ENCODE data around the gene KCNN3. TPM values are rescaled to one million over a fixed set of nuclear protein-coding genes. Genes with fewer than 3 reads are reported as not detected.

The KCNN3 gene
- total RNA-seq, 2 experiments from 2014 or later = 0.11 TPM; not detected in 1

GRCh38 chr1:154862907-154863306, 7.2 kb downstream of the KCNN3 start:
- peak overlapping the region; percentile 9 for H3K27ac Mint-ChIP-seq
- peaks cover 33% of the 10 kb centered on the region for H3K4me1 Mint-ChIP-seq (ENCODE audit: low read depth)
- CTCF ChIA-PET = interaction anchor here (1.2 to 1.5 kb wide), 4 partner anchors 14 to 193 kb away, joined by 3 to 4 read pairs (median 3); no protein-coding TSS in a partner anchor
- POLR2A ChIA-PET = no interaction called here
- no peak overlapping the region for H3K4me3 Mint-ChIP-seq
- H3K27me3 Mint-ChIP-seq = peaks cover 8% of the 10 kb centered on the region
- H3K9me3 Mint-ChIP-seq = no peaks in the 10 kb centered on the region
- ATAC-seq (no peak), DNase-seq (no peak)
- H3K36me3 Mint-ChIP-seq (ENCODE audit: low read depth) = no peaks in the 10 kb centered on the region
- intact Hi-C loops (cut with micrococcal nuclease) = no loop called here
- no peak for TF ChIP-seq CTCF (IDR thresholded peaks at IDR 0.05)

- H3K9me3 Mint-ChIP-seq = no peaks in the 10 kb centered on the region
- no peak for ATAC-seq
- DNase-seq = no peak
- no peaks in the 10 kb centered on the region for H3K36me3 Mint-ChIP-seq (ENCODE audit: low read depth)
- peaks cover 41% of the 10 kb centered on the region for H3K4me1 Mint-ChIP-seq (ENCODE audit: low read depth)
- POLR2A ChIA-PET = interaction anchor here (0.9 to 1.3 kb wide), 3 partner anchors 10 to 12 kb away, joined by 4 read pairs; no protein-coding TSS in a partner anchor
- no peak overlapping the region for H3K4me3 Mint-ChIP-seq
- intact Hi-C loops (cut with micrococcal nuclease) = no loop called here
- H3K27ac Mint-ChIP-seq = no peak overlapping the region
- no peak for TF ChIP-seq CTCF (IDR thresholded peaks at IDR 0.05)
- CTCF ChIA-PET = interaction anchor here (1.5 kb wide), 1 partner anchor 192 kb away, joined by 5 read pairs; no protein-coding TSS in a partner anchor
- peaks cover 8% of the 10 kb centered on the region for H3K27me3 Mint-ChIP-seq
These were observed 8.4 kb downstream of the KCNN3 start for GRCh38 chr1:154861607-154862094.

GRCh38 chr1:154860156-154860870, 9.8 kb downstream of the KCNN3 start:
- no peak for TF ChIP-seq CTCF (IDR thresholded peaks at IDR 0.05)
- H3K4me1 Mint-ChIP-seq (ENCODE audit: low read depth) = peaks cover 39% of the 10 kb centered on the region
- peak overlapping the region; percentile 85 for H3K27ac Mint-ChIP-seq
- ChIA-PET POLR2A (interaction anchor here (0.8 to 1.7 kb wide), 3 partner anchors 12 to 131 kb away, joined by 3 to 7 read pairs (median 3); no protein-coding TSS in a partner anchor), CTCF (interaction anchor here (1.1 to 3.3 kb wide), 4 partner anchors 11 to 301 kb away, joined by 3 to 10 read pairs (median 4); no protein-coding TSS in a partner anchor)
- DNase-seq = no peak
- no peaks in the 10 kb centered on the region for H3K9me3 Mint-ChIP-seq
- H3K36me3 Mint-ChIP-seq (ENCODE audit: low read depth) = no peaks in the 10 kb centered on the region
- no peak for ATAC-seq
- peaks cover 8% of the 10 kb centered on the region for H3K27me3 Mint-ChIP-seq
- H3K4me3 Mint-ChIP-seq = no peak overlapping the region
- intact Hi-C loops (cut with micrococcal nuclease) = no loop called here

- intact Hi-C loops (cut with micrococcal nuclease) = no loop called here
- peak overlapping the region; percentile 85 for H3K27ac Mint-ChIP-seq
These were observed 10.3 kb downstream of the KCNN3 start for GRCh38 chr1:154859786-154860155.

More at GRCh38 chr1:154859786-154860155, 10.3 kb downstream of the KCNN3 start:
- DNase-seq (no peak), ATAC-seq (peak; percentile 25)
- no peaks in the 10 kb centered on the region for H3K9me3 Mint-ChIP-seq
- CTCF ChIA-PET = interaction anchor here (1.1 to 3.3 kb wide), 4 partner anchors 11 to 300 kb away, joined by 3 to 10 read pairs (median 4); no protein-coding TSS in a partner anchor
- peaks cover 8% of the 10 kb centered on the region for H3K27me3 Mint-ChIP-seq
- POLR2A ChIA-PET = interaction anchor here (1.2 to 1.7 kb wide), 2 partner anchors 11 to 35 kb away, joined by 3 to 7 read pairs; no protein-coding TSS in a partner anchor
- no peak overlapping the region for H3K4me3 Mint-ChIP-seq
- no peaks in the 10 kb centered on the region for H3K36me3 Mint-ChIP-seq (ENCODE audit: low read depth)
- peaks cover 37% of the 10 kb centered on the region for H3K4me1 Mint-ChIP-seq (ENCODE audit: low read depth)
- TF ChIP-seq CTCF (IDR thresholded peaks at IDR 0.05) = no peak

Measured in activated CD8-positive, alpha-beta T cell treated with anti-CD3 and anti-CD28 coated beads for 36 hours (primary cell).